Measurements from ENCODE around the gene RASAL2.

DNA sequence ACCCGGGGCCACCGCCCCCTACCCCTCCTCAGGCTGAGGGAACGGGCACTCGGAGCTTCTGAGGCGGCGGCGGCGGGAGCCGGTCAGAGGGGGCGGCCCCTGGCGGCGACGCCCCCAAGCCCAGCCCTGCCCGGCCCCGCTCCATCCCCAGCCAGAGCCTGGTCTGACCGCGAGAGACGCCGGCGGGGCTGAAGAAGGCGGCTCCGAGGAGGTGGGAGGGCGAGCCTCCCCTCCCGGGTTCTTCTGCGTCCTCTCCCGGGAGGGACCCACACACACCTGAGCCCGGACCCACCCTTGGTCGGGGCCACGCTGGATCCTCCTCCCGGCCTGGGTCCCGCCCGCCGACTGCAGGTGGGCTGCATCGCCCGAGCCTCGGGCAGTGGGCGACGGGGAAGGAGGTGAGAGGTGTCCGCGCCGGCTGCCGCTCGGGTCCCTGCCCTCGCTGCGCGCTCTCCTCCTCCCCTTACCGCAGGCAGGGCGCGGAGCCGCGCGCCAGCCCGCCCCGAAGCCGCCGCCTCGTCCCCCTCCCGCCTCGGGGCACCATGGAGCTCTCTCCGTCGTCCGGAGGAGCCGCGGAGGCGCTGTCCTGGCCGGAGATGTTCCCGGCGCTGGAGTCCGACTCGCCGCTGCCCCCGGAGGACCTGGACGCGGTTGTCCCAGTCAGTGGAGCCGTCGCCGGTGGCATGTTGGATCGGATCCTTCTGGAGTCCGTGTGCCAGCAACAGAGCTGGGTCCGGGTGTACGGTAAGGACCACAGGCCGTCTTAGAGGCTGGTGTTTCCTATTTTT lies at the start of gene RASAL2:
- 0 out of 2 replicates have a peak, but pooled peaks have one; percentile 5 for TF ChIP-seq ZSCAN25 (CRISPR knock-in tag; IDR thresholded peaks at IDR 0.05)
- no peak for TF ChIP-seq EZH2 (conservative IDR thresholded peaks at IDR 0.05; ENCODE audit: low read depth, low read length)
- TF ChIP-seq ATF7-NPFF (CRISPR knock-in tag; IDR thresholded peaks at IDR 0.05; ENCODE audit: low read depth), result peak; percentile 84
- TF ChIP-seq CBFB (CRISPR knock-in tag; IDR thresholded peaks at IDR 0.05), result no peak
- peak; percentile 31 for TF ChIP-seq MYC (CRISPR knock-in tag; IDR thresholded peaks at IDR 0.05; ENCODE audit: borderline replicate concordance)
- no peak for TF ChIP-seq POLR2AphosphoS2 (IDR thresholded peaks at IDR 0.05; ENCODE audit: low read depth, low read length)
- TF ChIP-seq ZNF318 (CRISPR knock-in tag; IDR thresholded peaks at IDR 0.05), result no peak
- no peak for TF ChIP-seq NR3C1 (CRISPR knock-in tag; IDR thresholded peaks at IDR 0.05)
- TF ChIP-seq, protein P1, sequence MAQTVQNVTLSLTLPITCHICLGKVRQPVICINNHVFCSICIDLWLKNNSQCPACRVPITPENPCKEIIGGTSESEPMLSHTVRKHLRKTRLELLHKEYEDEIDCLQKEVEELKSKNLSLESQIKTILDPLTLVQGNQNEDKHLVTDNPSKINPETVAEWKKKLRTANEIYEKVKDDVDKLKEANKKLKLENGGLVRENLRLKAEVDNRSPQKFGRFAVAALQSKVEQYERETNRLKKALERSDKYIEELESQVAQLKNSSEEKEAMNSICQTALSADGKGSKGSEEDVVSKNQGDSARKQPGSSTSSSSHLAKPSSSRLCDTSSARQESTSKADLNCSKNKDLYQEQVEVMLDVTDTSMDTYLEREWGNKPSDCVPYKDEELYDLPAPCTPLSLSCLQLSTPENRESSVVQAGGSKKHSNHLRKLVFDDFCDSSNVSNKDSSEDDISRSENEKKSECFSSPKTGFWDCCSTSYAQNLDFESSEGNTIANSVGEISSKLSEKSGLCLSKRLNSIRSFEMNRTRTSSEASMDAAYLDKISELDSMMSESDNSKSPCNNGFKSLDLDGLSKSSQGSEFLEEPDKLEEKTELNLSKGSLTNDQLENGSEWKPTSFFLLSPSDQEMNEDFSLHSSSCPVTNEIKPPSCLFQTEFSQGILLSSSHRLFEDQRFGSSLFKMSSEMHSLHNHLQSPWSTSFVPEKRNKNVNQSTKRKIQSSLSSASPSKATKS (CRISPR knock-in tag; IDR thresholded peaks at IDR 0.05), result no peak
- no peak for TF ChIP-seq FOXA1 (IDR thresholded peaks at IDR 0.05)
- TF ChIP-seq FOXA1 (CRISPR knock-in tag; IDR thresholded peaks at IDR 0.05), result no peak
- no peak for TF ChIP-seq ZBTB40 (IDR thresholded peaks at IDR 0.05)
- TF ChIP-seq ZBTB40 (CRISPR knock-in tag; IDR thresholded peaks at IDR 0.05), result no peak
- TF ChIP-seq NFATC3 (CRISPR knock-in tag; IDR thresholded peaks at IDR 0.05), result no peak

All from HepG2 (cell line).